Stimulated activated CD4-positive, alpha-beta T cell treated with anti-CD3 and anti-CD28 coated beads, Interleukin-12 subunit alpha, Interleukin-12 subunit beta, amount 100 ng/mL, for 24 hours (primary cell): ENCODE measurements around the gene BCKDHA.
"Not testable (repeated sequence)": the region's sequence is repeated elsewhere in the genome, so short reads cannot be mapped to it uniquely, and the experiment has no call there.

ENCODE experiments used
- DNase-seq, 2 experiments: peaks; one replicate each; pipeline ENCODE4 v3.0.0-alpha.2; 2020; ENCODE audit warnings: low read depth in 2 of 2

BCKDHA gene

DNA sequence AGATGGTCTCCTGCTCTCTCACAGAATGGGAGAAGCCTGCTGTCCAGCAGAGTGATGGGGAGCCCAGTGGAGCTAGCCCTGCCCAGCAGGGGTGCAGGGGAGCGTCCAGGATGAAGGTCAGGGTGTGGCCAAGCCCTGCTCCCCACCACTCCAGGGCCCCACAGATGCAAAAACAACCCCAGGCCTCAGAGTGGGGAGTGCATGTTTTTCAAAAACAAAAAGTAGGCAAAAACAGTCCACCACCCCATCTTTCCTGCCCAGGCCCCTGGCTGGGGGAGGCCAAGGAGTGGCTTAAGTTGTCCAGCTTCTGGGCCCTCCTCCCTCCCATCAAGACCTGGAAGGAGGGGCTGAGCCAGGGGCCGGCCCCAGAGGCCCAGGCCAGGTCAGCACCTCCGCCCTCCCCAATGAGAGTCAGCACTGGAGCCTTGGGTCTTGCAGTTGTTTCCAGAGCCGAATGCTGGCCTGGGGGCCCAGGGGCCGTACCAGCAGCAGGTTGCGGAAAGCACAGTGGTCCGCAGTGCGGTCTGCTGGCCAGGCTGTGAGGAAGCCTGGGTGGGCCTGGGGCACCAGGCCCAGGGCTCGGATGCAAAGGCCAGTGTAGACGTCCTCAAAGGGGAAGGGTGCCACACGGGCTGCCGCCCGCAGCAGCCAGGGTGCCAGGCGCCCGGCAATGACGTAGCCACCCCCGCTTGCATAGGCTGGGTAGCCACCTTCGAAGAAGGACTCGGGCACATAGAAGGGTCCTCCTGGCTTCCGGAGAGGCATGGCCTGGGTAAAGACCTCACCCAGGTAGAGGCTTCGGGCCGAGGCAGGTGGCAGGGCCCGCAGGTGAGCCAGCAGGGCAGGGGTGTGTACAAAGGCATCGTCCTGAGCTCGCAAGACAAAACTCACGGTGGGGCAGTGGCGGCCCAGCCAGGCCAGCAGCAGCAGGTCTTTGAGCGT, 27.8 kb downstream of the BCKDHA start:
- no peak for DNase-seq

DNA sequence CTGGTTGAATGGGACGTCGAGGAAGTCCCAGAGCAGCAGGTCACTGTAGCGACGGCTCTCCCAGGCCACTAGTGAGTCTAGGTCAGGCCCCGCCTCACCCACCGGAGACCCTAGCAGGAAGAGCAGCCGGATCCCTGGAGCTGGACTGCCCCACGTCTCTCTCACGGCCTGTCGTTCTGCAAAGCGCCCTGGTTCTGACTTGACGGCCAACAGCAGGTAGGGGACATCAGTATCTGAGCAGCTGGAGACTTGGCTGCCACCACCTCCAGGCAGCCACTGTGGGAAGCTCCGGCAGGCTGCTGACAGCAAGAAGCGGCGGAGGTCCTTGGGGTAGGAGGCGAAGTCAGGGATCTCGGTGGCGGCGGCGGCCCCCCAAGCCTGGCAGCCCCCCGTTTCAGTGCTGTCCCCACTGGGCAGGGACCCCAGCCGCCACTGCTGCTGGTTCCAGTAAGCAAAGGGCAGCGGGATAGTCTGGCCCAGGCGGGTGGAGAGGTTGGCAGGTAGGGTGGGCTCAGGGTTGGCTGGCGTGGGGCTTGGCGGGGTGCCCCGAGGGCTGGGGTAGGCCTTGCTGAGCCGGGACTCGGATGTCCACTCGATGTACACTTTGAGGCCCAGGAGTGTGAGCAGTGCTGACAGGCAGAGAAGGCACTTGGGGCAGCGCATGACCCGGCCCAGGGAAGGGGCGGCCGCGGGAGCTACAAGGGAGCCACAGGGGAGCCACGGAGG, 28.7 kb downstream of the BCKDHA start:
- no peak for DNase-seq

DNA sequence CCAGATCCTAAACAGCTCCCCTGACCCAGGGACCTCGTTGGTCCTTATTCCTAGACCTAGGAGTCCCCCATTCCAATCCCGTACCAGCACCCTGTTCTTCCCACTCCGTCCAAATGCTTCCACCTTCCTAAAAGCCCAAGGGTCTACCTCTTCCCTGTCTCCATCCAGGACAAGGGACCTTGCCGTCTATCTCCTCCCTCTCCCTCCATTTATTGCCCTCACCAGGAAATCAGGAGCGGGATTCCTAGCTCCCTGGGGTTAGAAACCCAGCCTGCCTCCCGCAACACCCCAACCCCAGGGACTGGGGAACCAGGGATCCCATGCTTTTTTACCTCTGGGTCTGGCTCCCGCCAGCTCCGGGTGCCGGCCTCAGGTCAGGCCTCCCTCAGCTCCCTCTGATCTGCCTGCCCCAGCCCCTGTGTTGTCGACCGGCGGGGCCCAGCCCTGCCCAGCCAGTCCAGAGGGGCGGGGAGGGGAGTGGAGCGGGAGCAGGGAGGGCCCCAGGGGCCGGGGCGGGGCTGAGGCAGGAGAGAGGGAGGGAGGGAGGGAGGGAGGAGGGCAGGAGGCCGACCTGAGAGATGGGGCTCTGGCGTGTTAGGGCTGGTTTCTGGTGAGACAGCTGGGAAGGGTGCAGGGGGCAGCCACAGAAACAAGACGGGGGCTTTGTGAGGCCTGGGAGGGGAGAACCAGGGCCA, 29.5 kb downstream of the BCKDHA start, which contains the start of gene B3GNT8:
Gene B3GNT8 (minus strand): TSS at position 423 of the 695 bp plus-strand sequence. CDS start 596 bp downstream, outside the sequence.
- peak in 1 of 2 experiments; percentile 34 for DNase-seq

DNA sequence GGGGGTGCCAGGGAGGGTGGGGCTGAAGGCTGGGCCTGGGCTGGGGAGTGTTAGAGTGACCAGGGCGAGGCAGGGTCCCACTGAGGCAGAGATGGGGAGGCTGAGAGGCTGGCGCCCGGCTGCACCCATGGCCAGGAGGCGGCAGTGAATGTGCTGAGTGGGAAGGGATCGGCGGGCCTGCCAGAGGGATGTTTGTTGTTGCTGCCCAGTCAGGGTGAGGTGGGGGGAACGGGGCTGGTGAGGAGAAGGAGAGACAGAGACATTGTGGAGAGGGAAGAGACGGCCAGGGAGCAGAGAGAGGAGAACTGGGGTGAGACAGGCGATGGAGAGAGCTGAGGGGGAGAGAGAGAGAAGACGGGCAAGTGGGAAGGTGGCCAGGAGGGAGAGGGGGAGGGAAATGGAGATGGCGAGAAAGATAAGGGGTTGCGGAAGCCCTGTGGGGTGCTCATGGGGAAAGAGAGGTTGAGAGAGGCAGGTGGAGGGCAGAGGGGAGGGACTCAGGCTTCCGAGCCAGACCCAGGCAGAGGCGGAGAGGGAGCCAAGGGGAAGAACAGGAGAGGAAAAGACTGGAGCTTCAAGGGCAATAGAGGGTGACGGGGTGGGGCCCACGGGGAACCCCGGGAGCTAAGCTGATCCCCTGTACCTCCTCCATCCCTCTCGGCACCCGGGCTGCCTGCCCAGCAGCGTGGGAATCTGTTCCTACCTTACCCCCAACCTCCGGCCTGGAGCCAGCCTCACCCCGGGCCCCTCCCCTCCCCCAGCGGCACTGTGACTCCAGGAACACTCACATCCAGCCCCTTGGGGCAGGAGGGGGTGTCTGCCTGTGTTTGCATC, 30.2 kb downstream of the BCKDHA start:
- DNase-seq = no peak

DNA sequence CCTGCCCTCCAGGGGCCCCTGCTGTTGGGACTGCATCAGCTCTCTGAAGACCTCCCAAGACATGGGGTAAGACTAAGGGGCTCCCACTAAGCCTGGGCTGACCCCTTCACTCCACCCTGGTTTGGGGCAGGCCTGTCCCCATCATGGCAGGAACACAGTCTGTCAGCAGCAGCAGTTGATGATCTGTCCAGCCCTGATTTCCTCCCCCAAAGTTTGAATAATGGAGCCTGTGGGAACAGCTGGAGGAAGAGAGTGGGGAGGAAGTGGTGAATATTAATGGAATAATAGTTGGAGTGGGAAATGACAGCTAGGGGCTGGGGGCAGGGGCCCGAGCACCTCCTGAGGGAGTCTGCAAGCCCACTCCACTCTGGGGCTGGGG, 30.9 kb downstream of the BCKDHA start:
- DNase-seq = no peak

DNA sequence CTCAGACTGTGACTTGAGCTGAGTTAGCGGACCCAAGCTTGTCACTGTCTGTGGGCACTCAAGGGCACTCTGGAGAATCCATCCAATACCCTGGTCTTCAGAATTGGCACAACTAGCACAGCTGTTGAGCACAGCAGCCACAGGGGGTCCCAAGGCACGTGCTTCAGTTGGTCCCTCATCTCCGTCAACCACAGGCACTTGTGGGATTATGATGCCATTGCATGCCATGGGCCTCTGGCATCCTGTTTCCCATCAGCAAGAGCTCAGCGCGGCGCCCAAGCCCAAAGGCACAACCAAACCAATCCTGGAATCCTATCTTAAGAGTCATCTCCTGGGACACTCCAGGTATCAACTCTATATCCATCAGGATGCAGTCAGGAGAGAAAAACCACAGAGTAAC, 33.3 kb downstream of the BCKDHA start:
- DNase-seq = no peak

DNA sequence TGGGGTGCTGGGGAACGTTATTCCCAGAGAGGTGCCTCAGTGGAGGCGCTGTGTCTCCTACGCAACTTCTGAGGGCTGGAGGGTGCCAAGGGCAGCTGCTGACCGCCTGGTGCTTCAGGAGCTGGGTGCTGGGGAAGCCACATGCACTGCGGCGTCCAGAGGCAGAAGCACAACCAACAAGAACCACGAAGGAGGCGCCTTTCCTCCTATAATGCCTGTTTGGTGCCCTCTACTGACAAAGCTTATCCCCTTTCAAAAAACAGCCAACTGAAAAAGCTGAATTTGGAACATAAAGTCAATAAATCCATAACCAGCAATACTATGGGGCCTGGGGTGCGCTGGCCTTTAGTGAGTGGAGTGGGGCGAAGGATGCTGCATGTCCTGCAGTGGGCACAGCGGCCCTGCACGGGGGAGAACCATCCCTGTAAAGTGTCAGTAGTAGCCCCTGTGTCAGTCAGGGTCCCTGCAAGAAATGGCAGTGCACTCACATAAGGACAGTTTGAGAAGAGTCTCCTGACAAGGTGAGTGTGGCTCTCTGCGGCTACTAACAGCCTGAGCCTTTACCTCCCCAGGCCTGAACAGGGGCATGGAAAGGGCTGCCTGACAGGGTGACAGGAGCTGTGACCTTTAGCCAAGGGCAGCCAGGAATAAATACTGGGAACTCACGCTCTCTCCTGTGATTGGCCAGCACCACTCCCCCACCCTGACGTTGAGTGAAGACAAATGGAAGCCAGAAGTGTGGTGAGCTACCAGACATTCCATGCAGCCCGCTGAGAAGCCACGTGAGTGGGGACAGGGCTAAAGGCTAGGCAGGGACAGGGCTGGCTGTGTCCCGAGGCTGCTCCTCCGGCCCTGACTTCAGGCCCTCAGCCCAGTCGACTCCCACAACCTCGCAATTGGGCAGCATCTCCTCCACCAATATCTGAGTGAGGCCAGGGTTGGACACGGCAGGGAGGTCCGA, 34.1 kb downstream of the BCKDHA start:
- DNase-seq = no peak

DNA sequence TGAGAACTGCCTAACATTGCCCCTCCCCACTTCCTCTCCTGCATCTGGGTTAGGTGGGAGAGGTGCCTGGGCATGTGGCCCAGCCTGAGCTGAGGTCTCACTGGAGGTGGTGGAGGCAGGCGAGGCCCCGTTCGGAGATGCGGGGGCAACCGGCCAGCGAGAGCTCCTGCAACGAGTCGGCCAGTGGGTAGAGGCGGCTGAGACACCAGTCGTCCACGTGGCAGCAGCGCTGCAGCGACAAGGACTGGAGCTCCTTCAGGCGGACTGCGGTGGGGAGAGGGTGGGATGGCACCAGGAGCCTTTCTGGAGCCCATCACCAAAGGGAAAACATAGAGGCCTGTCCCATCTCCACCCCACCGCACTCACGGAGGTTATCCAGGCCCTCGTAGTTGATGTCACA, 35.6 kb downstream of the BCKDHA start:
- no peak for DNase-seq

DNA sequence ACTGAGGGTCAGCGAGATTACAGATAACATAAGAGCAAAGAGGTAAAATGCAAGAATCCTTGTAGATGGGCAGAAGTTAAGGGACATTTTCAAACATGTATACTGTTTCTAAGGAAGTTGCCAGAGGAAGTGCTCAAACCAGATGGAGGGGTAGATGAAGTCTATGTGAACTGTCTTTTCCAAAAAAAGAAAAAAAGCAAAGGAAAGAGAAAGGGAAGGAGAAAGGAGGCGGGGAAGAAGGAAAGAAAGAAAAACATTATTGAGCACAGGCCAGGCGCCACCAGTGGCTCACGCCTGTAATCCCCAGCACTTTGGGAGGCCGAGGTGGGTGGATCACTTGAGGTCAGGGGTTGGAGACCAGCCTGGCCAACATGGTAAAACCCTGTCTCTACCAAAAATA, 36.8 kb downstream of the BCKDHA start:
- no peak for DNase-seq

DNA sequence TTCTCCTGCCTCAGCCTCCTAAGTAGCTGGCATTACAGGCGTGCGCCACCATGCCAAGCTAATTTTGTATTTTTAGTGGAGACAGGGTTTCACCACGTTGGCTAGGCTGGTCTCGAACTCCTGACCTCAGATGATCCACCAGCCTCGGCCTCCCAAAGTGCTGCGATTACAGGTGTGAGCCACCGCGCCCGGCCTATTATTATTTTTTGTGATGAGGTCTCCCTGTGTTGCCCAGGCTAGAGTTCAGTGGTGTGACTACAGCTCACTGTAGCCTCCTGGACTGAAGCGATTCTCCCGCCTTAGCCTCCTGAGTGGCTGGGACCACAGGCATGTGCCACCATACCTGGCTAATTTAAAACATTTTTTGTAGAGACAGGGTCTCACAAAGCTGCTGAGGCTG, 37.8 kb downstream of the BCKDHA start:
- DNase-seq = not testable (repeated sequence)

DNA sequence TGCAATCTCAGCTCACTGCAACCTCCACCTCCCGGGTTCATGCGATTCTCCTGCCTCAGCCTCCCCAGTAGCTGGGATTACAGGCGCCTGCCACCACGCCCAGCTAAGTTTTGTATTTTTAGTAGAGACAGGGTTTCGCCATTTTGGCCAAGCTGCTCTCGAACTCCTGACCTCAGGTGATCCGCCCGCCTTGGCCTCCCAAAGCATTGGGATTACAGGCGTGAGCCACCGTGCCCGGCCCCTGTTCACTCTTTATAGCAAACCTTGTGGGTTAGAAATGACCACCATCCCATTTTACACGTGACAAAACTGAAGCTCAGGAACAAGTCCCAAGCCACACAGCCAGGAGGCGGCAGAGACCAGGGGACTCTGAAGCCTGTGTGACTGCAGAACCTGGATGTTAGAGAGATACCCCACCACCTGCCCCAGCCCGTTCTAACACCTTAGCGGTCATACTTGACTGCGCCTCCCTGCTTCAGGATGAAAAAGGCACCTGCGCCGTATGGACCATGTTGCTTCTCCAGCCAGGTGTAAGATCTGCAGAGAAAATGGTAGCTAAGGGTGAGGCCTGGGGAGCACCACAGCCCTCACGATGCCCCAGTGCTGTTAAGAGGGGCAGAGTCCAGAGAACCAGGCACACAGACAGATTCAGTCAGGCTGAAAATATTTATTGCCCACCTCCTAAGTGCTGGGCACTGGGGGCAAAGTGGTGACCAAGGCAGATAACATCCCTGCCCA, 38.5 kb downstream of the BCKDHA start:
- DNase-seq = no peak

DNA sequence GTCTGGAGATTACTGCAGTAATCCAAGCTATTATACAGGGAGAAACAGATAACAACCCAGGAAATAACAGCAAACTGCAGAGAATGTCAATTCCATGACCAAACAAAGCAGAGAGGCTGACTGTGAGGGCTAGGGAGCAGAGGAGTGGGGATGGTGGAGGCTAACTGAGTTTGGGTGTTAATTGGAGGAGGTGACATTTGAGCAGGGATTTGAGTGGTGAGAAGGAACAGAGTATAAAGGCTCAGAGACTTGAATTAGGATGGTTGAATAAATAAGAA, 39.0 kb downstream of the BCKDHA start:
- no peak for DNase-seq

DNA sequence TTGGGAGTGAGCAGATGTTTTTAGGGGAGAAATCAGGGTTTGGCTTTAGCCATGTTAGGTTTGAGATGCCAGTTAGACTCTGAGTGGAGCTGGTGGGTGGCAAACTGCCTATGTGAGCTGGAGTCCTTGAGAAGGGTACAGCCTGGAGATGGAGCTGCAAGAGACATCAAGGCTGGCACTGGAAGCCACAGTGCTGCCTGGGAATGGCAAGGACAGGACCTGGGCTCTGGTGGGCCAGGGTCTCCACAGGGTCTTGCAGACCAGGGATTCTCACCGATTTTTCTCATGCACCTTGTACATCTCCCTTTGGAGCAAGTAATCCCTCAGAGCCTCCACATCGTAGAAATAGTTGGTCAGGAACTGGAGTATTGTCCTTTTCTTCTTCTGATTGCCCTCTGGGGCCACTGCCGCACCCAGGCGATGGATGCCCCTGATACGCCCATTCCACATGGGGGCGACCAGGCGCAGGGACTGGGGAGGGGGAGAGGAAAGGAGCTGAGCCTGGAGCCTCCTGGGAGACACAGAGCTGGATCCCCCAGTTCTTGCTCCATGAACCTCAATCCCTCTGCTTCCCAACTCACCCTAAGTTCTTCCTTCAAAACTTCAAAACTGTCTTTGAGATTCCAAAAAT, 40.4 kb downstream of the BCKDHA start:
- no peak for DNase-seq

DNA sequence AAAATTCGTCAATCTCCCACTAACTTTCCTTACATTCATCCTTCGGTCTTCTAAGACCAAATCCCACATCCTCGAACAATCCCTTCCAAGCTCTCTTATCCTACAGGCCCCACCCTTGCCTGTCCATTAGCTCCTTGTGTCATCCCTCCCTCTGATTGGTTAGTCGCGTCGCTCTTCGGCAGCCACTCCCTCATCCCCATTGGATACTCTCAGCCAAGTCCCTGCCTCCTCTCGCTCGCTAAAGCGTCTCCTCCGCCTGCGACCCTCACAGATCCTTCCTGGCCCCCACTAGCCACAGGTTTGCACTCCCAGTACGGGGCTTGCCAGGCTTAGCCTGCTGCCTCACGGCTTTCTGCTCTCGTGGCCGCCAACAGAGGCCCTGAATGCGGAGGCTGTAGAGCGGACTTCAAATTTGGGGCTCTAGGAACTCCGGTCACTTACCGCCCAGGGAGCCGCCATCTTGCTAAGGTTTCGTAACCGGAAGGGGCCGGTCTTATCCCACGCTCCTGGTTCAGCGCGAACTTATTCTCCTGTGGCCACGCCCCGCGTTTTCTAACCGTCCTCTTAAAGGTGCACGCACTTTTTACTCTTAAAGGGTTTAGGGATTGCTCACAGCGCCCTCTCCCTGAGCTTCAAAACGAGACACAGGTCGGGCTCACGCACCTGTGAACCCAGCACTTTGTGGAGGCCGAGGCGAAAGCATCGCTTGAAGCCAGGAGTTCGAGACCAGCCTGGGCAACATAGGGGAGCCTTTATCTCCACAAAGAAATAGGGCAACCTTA, 42.0 kb downstream of the BCKDHA start, which contains the start of gene DMAC2:
Gene DMAC2 (minus strand): TSS at position 472 of the 782 bp plus-strand sequence. CDS start 13 bp downstream, at position 459.
- peak; percentile 91 to 97 for DNase-seq

DNA sequence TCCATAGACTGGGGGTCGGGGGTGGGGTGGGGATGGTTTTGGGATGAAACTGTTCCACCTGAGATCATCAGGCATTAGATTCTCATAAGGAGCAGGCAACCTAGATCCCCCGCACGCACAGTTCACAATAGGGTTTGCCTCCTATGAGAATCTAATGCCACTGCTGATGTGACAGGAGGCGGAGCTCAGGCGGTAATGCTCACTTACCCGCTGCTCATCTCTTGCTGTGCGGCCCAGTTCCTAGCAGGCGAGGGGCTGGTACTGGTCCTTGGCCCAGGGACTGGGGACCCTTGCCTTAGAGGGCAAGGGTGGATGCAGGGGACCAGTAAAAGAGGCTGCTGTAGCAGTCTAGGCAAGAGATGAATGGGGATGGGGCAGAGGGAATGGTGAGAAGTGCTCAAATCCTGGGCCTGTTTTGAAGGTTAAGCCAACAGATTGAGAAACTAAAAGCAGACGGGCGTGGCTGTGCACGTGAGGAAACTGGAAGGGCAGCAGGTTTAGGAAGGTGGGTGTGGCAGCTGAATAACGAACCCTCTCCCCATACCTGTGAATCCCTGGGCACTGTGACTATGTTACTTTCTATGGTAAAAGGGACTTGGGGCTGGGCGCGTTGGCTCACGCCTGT, 43.8 kb downstream of the BCKDHA start:
- no peak for DNase-seq

DNA sequence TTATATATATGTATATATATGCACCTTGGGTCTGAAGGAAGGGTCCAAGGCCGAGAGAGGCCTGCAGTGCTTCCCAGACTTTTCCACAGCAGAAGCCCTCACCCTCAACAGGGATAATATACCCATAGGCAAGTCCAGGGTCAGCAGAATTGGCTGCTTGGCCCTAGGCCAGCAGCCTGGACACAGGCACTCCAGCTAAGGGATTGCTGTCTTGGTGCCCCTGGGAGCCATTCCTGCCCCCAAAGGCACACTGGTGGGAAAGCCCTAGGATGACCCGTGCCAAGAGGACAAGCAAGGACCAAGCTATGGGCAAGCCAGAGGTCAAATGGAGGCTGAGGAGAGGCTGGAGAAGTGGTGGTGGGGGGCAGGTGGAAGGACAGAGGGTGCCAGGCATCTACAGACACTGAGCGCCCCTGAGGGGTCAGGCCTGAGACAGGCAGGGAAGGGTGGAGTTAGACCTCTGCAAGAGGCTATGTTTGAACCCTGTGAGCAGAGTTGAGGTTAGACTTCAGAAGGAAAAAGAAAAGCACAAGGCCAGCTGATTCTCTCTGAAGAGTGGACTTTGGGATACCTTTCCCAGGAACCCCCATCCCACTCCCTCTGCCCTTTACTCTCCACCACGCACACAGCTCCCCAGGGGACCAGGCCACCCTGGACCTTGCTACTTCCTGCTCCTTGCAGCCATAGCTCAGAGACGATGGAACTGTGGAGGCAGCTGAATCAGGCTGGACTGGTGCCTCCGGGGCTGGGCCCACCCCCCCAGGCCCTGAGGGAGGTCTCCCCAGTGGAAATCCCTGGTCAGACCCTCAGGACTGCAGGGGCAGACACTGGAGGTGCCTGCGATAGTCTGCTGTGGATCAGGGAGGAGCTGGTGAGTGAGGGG, 45.1 kb downstream of the BCKDHA start, which contains the start of gene ERICH4:
Gene ERICH4 (plus strand): TSS at position 684 of the 883 bp plus-strand sequence. CDS start 14 bp downstream, at position 698.
- no peak for DNase-seq
